ENCODE data around the gene NR2F1-AS1.
A peak's percentile ranks its signal among the peaks of the same experiment; 100 is the strongest.

Gene NR2F1-AS1

DNA sequence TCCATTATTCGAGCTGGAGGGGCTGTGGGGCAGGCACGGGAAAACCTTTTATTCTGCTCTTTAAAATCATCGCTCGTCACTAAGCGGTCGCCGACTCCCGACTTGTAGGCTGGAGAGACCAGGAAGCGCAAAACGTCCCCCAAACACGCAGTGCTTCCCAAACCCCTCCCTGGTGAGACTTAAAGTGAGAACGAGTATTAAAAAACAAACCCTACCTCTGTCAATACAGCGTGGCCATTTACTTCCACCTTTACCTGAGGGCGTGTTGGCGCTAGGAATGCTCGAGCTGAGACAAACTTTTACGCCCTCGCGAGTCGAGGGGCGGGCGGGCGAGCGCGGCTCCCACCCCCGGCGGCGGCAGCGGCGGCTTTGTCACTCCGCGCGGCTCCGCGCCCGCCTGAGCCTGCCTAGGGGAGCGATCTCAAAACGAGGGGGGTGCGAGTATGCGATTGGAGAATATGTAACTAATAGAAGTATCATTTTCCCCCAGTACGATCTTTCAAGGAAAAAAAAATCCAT lies at the start of gene NR2F1-AS1:
Gene NR2F1-AS1, minus strand, starts transcription at position 293 of the 519 bp plus-strand sequence.
- peak in 4 of 56 donors; percentile 57 to 70 (median 64) for DNase-seq

DNA sequence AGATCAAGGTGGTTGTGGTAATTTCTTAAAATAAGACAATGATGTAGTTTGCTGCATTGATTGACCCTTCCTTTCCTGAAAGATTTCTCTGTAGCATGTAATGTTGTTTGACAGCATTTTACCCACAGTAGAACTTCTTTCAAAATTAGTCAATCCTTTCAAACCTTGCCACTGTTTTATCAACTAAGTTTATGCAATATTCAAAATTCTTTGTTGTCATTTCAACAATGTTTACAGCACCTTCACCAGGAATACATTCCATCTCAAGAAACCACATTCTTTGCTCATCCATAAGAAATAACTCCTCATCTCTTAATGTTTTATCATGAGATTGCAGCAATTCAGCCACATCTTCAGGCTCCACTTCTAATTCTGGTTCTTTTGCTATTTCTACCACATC lies 45.8 kb upstream of the NR2F1-AS1 start:
- DNase-seq, result no peak

DNA sequence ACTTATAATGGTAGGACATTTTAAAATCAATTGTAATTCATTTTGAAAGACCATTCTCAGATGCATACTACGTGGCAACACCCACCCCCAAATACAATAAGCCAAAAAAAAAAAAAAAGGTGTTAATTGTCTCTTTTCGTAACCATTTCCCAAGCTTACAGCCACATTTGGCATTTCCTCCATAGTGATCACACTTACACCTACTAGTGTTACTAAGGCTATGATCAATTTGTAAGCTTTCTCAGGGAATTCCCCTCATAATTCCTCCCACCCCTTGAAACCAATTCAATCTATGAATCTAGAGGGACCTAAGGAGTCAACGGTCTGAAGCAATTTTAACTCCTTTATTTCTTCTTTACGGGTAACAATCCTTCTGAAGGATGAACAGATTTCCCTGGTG lies 42.1 kb upstream of the NR2F1-AS1 start:
- DNase-seq, result no peak

DNA sequence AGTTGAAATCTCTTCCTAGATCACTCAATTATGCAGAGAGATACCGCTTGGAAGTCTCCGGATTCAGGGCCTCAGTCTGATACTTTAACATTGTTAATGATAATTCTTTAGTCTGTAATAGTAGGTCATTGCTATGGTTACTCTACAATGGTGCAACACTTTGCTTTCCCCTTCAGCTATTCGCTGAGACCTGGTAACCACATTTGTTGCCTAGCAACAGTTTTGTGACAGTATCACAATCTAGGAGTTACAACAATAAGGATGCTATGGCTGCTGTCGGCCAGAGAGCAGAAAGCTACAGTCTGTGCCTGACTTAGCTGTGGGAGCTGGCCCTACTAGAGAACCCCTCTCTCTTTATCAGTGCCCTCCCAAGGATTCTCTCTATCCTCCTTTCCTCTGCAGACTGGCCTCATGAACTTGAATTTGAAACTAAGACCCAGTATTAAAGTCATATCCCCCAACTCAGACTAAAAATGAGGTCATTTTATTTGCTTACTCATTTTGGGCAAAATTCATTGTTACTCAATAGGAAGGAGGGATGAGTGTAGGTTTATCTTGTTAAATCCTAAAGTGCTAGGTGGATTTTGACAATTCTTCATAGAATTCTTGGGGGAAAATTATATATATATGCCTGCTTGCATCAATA lies 41.3 kb upstream of the NR2F1-AS1 start:
- peak in 9 of 56 donors; percentile 21 to 52 (median 32) for DNase-seq

DNA sequence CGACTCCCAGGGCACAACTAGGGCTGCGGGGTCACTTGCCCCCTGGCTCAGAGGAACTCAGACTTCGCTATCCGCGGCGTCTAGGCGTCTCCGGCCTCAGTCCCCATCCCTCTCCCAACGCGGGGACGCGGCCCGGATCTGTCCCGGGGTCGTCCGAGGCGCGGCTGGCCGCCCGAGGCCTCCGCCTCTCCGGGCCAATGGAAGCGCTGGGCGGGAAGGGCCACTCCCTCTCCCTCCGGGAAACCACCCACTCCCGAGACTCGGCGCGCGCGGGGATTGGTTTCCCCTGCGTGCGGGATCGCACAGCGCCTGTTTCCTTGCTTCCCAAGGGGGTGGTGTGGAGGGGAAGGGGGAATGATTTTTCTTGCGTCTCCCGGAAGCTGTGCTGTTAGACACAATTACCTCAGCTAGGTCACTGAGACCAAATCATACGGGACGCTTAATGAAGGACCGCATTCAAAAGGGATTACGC lies 40.3 kb upstream of the NR2F1-AS1 start:
- peak in 42 of 56 donors; percentile 37 to 89 (median 77) for DNase-seq

DNA sequence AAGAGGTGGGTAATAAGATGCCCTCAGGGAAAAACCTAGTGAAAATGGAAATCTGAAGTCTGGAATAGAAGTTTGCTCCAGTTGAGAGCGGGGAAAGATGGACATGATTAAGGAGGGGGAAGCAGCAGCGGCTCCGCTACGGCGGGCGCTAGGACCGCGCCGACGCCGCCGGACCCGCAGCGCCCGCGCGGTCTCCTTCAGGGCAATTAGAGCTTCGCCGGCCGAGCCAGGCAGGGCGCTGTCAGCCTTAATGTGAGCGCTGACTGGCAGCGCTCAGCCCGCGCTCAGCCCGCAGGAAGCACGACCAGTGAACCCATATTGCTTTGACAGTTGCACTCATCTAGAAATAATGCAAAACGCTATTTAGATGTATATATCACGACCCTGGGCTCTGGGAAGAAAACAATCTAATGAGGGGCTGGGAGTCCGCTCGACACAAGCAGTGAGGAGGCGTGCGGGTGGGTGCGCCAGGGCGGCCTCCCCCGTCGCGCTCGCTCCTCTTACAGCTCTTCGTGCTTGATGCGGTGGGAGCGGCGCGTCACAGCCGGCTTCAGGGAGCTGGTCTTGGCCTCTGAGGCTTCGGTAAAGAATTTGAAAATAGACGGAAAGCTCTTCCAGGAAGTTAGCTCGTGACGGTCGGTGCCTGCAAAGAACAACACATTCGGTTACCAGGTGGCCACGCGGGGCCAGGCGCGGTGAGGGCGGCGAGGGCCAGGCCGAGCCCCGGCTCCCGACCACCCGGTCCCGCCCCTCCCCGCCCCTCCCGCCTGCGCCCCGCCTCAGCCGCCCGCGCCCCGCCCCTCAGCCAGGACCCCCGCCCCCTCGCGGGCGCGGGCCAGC lies 39.7 kb upstream of the NR2F1-AS1 start:
- DNase-seq, result peak in 35 of 56 donors; percentile 12 to 83 (median 53)

DNA sequence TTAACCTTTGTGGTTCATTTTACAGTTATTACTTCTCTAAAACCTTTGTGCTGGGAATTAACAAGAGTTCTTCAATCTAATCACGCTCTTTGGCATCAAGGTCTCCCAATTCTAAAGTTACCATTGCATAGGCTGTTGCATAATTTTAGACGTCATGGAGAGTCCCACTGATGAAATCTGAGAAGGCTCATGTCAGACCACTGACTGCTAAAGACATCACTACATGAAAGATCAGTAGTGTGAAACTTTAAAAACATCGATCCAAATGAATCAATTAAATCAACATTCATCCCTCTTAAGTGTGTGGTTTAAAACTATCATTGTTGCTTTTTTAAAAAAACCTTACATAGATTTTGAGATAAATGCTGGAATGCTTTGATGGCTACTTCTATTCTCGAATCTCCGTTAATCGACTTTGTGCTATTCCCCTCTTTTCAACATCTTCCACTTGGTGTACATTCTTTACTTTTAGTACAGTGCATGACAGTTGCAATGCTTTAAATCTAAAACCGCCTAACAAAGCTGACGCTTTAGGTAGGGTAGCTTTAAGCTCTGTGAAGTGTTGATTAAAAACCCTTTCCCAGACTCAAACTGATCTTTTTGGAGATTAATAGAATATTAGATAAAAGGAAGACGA lies 35.6 kb upstream of the NR2F1-AS1 start:
- no peak for DNase-seq

DNA sequence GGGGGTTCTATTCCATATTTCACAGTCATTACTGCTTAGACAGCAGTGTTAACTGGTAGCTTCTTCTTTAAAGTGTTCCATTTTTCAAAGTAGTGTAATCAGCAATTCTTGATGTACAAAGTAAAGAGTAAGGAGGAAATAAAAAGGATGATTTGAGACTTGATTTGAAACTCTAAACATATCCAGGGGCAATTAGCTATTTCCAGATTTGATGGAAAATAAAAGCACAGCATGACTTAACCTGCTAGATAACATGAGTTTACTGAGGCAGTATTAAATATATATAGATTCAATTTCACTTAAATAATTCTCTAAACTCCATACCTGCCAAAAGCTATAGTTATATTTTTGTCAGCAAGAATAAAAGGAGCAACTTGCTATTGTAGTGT lies 31.8 kb upstream of the NR2F1-AS1 start:
- DNase-seq, result no peak

DNA sequence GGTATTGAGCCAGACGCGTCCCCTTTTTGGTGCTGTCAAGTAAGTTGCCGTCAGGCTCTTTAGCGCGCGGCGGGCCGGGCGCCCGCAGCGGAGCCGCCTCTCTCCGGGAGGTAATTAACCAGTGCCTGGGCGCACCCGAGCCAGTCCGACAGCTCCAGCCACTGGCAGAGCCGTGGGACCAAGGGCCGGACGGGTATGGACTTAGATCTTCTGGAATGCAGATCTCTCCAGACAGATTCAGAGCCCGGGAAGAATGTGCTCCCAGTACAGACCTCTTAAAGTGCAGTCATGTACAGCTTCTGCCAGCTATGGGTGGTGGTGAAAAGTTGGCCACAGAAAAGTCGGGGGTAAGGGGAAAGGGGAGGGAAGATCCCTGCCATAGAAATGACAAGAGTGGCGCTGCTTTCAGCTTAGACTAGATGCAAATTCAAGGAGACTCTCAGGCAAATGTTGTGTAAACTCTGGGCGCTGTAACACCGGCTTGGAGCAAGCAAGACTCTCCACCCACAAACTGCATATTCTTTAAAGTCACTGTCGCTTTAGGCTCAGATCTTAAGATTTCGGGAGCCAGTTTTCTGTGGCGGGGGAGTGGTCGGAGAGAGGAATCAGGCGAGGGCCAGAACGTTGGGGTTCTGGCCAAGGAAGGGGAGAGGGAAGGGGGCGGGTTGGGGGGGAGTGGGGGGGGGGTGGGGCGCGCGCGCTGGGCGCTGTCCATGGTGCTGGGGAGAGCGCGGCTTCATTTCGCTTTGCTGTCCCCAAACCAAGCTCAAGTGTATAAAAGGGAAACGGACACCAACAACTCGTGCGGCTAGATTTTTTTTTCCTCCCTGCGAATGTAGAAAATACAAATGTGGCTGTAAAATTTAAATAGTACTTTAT lies 31.2 kb upstream of the NR2F1-AS1 start:
- DNase-seq, result peak in 6 of 56 donors; percentile 19 to 67 (median 36)

DNA sequence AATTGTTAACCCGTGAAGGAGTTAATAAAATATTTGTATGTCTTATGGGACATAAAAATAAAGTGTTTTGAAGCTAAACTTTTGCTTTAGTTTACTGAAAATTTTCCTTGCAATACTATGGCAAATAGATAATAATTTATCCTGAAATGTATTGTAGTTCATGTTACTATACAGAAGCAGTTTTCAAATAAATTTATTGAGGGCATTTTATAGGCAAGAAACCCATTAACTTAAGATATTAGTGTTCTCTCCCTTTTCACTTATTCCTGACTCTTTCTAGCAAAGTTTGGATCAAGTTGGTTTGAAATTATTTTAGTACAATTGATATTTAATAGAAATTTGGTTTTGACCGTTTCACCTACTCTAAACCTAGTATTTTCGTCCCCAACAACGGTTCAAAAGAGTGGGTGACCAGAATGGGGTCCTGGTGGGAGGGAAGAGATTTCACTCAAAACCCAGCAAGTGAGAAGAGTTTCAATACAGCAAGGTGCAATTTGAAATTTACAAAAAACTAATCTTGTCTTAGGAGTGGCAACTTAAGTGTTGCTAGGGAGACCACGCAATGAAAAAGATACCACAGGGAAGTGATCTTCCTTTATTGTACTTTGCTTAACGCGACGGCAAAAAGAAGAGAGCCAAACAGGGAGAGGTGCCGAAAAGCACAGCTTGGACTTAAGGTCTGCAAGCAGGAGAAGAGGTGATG lies 30.4 kb upstream of the NR2F1-AS1 start:
- DNase-seq, result no peak

DNA sequence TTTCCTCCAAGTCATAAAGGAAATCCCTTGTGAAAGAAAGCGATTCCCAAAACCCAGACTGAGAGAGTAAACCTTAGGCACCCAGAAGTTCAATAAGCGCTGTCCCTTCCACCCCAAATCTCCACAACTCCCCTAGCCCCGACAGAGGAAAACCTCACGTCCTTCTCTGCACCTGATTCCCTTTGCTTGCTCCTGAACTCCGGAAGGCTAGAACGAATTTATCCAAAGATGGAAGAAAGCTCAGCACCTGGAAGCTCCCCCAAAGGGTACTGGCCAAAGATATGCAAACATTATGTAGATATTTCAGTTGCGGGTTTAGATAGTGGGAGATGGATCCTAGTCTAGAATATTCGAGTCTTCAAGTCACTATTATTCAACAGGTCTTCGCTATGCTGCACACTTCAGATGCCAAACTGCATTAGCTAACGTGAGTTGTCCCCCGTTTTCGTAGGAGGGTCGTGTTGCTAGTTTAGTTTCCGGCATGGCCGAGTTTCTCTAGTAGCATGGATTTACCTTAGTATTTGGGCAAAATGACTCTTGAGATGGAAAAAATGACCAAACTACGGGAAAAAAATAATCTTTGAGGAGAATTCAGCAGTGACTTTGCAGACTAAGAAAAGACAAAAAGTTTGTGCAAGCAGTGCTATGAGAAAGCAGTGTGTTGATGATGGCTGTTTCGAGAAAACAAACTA lies 29.7 kb upstream of the NR2F1-AS1 start:
- no peak for DNase-seq

DNA sequence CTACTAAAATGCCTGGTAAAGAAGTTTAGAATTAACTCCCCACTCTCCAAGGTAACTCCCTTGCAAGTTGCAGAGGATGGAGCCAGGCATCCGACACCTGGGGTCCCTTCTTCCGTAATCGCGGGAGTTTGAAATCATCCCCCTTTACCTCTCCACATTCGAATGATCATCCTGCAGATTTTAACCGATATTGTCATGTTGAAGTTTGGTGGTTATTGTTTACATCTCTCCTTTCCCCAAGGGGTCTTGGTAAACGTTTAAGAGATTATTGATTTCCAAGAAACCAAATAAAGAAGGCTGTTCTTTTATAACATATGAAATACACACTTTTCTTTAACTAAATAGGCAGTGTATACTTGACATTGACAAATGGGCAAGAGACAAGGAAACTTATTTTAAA lies 28.7 kb upstream of the NR2F1-AS1 start:
- no peak for DNase-seq

DNA sequence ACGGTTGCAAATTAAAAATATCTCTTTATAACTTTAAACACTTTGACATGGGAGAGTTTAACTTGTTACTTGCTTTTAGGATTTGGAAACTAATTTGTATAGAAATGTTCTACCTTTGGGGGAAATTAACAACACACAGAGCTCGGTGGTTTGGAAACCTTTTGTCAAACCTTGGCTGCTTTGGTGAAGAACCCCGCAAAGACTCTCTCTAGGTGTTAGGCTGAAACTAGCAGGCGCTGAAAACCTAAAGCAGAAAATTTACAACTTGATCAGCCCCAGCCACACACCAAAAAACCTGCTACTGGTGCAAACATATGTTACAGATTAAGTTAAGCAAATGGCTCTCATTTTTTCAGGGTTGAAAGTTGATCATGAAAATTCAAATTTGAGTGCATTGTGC lies 27.8 kb upstream of the NR2F1-AS1 start:
- no peak for DNase-seq

DNA sequence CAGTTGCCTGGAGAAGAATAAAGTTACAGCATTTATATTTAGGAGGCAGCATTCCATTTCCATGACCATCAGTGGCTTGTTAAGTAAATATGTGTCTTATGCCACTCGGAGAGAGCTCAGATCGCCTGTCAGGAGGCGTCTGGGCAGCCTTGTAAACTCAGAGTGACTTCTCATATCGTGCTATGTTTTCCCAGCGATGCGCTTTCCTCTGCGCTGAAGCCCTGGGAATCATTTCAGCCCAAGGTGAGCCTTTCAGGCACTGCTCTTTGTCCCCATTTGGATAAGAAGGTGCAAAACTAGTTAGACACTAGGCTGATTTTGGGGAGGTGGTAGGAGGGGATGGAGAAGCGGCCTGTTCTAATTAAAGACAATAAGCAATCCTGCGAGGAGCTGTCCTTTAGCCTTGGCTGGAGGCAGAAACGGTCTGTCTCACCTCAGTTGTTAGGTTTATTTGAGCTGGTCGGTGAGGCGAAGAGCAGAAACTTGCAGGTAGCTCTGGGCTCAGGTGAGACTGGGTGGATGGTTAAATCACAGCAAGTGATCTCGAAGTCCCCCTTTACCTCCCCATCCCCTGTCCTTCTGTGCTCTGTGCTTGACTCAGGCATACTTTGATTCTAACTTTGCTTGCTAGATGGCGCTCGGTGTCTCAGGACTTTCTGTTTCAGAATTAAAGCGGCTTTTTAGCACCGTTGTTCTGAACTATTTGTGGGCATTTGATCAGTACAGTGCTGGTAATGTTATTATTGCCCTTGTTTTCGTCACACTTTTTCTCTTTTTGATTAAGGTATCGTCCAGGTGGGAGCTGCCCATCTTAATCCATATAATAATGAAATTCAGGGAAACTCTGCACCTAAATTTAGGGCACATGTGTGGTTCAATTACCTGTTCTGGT lies 26.6 kb upstream of the NR2F1-AS1 start:
- peak in 12 of 56 donors; percentile 17 to 76 (median 41) for DNase-seq

DNA sequence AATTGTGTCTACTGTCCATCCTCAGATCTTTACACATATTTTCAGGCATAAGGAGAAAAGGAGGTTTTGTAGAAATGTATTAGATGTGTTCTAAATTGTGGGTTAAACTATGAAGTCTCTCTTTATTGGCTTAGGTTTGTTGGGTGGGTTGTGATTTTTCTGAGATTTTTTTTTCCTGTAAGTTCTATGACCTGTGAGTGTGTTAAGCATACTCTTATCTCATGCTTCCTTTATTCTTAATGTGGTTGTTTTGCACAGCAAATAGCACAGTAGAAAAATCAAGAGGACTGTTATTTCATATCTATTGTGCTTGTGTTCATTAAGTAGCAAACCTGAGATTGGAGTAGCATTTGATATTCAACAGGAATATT lies 25.3 kb upstream of the NR2F1-AS1 start:
- DNase-seq, result no peak

DNA sequence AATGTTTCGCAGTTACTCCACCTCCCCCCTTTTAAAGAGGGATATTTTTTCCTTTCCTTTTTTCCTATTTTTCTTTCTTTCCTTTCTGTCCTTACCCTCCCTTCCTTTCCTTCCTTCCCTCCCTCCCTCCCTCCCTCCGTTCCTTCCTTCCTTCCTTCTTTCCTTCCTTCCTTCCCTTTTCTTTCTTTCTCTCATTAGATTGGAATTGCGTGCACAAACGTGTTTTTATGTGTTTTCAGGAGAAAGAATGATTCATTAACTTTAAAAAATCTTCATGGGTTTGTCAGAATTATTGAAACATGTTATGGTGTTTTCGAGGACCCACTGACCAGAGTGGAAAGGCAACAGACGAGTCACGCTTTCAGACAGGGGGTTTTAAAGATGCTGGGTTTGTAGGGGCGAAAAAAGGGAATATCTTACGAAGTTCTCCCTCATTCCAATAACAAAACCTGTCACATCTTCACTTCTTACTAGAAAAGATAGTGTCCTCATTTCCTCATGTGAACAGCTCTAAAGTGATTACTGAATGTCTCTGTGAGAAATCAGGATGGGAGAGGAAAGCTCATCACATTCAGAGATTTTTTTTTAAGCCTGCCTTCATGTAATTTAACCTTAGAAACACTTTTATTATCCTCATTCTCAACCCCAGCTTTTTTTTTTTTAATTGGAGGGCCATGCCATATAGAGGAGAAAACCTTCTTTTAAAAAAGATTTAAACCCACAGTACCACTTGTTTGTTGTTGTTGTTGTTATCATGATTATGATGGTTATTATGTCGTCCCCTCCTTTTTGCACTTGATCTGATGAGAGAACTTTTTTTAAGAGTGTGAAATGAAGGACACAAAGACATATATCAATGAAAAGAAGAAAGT lies 23.9 kb upstream of the NR2F1-AS1 start:
- no peak for DNase-seq
